Activated CD8-positive, alpha-beta memory T cell treated with anti-CD3 and anti-CD28 coated beads for 1 hour (primary cell): Measurements from ENCODE around the gene PTGS1.
"Not testable (repeated sequence)": the region's sequence is repeated elsewhere in the genome, so short reads cannot be mapped to it uniquely, and the experiment has no call there.

Experiments
- DNase-seq, 2 donors: peaks; one replicate each; pipeline ENCODE4 v3.0.0-alpha.2; 2020; ENCODE audit warnings: low read depth in 1 of 2; ENCODE audit errors: extremely low read depth in 1 of 2

Gene PTGS1

DNA sequence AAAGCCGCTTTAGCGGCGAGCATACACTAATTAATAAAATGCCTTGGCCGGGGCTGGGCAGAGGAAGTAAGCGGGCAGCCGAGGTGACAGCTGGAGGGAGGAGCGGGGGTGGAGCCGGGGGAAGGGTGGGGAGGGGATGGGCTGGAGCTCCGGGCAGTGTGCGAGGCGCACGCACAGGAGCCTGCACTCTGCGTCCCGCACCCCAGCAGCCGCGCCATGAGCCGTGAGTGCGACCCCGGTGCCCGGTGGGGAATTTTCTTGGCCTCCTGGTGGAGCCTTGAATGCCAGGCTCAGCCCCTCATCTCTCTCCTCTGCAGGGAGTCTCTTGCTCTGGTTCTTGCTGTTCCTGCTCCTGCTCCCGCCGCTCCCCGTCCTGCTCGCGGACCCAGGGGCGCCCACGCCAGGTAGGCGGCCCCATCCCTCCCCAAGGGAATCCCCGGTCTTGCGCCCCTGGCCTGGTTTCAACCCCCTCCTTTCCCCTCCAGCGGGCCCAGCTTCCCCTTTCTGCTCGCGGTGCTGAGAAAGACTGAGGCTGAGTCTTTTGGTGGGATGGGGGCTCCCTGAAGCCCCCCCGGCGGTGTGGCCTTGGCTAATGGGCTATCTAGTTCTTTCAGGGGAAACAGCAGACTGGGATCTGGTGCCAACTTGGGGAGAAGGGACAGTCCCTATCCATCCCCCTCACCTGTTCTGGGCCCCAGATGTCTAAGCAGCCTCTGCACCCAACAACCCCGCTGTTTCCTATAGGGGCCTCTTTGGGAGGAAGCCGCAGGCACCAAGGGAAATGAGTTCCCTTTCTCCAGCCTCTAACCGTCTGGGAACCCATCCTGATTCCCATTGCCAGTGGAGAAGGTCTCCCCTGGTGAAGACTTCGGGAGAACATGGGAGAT is at the start of gene PTGS1:
PTGS1 (plus strand) TSS at position 156 of the 887 bp plus-strand sequence; CDS start at position 217, 61 bp downstream.
- DNase-seq: no peak

DNA sequence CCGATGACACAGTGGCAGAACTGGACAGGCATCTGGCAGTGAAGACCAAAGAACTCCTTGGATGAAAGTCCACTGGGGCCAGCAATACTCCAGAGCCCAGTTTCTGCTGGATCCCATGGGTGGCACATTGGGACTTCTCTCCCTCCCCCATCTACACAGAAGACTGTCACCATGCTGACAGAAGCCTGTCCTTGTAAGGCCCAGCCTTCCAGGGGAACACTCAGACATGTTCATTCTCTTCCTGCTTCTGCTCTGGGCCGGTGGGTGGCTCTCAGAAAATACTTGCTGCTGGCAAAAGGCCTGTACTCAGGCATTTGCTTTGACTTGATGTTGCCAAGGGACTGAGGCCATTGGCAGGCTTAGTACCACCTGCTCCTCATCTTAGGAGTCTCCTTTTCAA is 48.3 kb upstream of the PTGS1 start:
- DNase-seq: no peak

DNA sequence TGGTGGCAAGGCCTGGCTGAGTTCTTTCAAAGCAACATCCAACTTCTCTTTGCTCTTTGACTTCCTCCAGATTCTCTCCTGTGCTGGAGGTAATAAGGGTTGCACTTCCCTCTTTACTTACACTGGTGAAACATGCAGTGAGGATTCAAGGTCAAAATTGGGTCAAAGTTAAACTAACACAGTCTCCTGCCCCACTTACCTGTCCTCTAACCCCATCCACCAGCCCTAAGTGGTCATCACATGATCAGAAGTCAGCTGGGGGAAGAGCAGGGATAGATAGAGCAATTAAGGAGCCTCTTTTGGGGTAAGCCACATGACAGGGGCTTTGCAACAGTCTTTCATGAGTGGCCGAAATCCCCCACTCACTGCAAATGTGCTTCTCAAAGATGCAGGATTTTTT is 46.2 kb upstream of the PTGS1 start:
- not testable (repeated sequence) for DNase-seq

DNA sequence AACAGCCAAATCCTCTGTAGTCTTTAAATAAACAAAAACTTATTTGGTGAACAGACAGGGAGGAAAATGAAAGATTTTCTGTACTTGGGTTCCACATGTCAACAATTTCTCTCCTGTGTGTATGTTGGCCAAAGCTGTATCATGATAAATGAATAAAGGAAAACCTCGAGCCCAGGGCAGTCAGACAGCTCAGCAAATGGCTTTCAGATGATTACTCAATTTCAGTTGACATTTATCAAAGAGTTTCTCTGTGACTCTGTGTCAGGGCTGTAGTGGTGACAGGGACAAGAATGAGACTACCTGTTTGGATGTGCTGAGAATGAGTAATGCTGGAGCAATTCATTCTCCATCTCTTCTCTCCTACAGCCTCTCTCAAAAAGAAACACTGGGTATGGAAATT is 45.7 kb upstream of the PTGS1 start:
- no peak for DNase-seq

DNA sequence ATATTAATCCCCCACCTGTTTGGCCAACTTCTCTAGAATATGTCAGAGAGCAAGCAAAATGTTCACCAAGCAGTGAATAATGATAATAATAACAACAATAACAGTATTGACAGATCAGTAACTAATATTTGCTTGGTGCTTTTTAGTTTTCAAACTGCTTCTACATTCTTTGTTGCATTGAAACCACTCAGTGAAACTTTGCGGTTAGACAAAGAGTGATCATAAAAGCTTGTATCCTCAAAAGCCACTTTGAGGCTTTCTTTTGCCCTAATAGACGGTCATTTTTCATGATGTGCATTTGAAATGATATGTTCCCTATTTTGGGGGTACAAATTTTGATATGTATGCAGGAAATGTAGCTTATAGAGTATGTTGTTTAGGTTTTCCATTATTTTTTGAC is 43.6 kb upstream of the PTGS1 start:
- DNase-seq: no peak

DNA sequence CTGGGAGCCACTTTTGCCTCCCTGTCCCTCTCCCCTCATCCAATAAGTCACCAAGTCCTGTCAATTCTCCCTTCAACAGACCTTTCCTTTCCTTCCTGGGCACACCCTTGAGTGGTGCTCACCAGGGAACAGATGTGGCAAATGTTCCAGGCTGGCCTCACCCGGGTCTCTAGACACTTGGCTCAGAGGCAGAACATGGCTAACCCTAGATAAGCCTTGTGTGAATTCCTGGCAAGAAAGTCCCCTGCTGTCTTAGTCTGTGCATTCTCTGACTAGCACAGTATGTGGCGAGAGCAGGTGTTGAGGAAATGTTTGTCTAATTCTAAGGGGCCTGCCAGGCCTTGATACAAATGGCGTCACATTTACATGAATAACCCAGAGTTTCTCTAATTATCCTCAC is 41.2 kb upstream of the PTGS1 start:
- no peak for DNase-seq

DNA sequence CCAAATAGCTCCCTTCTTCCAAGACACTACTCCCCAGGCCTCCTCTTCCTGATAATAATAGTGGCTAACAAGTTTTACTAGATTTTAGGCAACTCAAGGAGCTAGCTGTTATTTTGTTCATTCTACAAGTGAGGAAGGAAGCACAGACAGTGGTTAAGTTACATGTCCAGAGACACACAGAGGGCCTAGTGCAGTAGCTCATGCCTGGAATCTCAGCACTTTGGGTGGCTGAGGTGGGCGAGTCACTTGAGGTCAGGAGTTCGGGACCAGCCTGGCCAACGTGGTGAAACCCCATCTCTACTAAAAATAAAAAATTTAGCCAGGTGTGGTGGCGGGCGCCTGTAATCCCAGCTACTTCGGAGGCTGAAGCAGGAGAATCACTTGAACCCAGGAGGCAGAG is 40.4 kb upstream of the PTGS1 start:
- not testable (repeated sequence) for DNase-seq

DNA sequence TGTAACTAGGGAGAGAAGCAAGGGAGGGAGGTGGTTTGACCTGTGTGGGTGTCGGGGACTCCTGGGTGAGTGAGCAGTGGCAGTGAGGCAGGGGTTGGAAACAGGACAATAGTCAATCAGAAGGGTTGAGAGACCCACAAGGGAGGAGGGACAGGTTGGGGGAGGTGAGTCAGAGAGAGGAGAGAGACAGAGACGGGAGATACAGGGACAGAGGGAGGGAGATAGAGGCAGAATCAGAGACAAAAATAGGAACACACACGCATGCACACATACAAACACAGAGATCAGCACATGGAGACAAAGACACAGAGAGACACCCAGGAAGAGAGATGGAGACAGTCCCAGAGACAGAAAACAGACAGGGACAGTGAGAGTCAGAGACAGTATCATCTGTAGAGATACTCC is 39.3 kb upstream of the PTGS1 start:
- DNase-seq: no peak

DNA sequence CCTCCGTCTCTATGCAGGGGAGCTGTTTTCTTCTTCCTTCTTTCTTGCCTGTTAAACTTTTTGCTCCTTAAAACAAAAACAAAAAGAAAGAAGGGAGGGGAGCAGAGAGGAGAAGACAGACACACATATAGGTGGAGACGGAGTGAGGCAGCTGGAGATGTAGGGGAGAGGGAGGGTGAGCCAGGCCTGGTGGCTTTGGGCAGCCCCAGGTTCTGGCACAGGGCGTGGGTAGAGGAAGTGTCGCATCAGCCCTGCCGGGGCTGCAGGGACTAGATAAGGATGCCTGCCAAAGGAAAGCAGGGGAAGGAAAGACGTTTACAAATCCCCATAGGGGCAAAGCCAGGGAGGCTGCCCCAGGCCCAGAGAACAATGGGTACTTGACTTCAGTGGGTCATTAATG is 38.7 kb upstream of the PTGS1 start:
- DNase-seq: no peak

DNA sequence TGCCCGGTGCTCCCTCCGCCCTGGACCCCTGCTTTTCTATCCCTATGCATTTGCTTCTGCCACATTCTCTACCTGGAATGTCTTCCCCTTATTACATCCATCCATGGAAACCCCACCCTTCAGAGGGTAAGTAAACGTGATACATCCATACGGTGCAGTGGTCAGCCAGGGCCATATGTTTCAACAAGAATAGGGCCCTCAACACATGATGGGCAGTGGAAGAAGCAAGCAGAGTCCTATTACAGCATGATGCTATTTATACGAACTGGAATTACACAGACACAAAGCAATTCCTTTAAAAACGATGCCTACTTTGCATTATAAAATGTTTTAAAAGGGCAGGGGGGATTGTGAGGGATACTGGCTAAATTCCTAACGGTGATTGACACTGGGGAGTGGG is 38.2 kb upstream of the PTGS1 start:
- no peak for DNase-seq

DNA sequence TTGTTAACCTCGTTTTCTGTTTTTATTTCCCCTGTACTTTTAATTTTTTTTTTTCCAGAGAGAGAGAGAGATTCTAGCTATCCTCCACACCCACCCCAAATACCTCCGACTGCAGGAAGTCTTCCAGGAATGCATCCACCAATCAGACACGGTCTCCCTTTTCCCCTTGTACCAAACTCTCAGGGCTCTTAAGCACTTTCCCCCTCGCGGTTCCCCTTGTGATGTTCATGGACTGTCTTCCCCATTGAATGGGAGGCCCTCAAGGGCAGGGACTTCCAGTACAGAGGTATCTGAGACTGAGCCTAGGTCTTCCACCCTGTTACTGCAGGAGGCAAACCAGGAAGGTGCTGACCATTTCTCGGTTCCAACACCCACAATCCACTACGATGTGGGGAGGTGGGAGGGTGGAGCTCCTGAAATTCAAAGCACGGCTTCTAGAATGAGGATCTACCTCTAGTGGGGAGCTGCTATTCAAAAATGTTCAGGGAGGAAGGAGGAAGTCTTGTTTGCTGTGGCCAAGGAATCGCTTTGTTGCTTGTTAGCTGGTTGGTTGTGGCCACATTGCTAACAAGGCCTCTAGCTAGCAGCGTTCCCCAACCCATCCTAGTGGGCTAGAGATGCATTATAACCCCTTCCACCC is 37.5 kb upstream of the PTGS1 start:
- no peak for DNase-seq

DNA sequence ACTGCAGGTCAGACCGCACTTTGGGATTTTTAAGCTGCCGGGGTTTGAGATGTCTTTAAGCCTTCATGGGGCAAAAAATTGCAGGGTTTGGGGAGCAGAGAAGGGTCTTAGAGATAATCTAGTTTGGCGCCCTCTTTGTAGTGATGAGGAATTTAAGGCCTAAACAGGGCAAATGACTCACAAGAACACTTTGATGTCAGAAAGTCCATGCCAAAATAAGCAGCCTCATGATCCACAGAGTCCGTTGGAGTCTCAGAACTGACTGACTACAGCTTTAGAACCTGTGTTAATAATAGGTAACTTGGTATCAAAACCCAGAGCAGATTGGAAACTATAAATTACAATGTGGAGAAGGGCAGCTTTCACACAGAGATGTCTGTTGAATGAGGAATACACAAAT is 35.9 kb upstream of the PTGS1 start:
- DNase-seq: no peak

DNA sequence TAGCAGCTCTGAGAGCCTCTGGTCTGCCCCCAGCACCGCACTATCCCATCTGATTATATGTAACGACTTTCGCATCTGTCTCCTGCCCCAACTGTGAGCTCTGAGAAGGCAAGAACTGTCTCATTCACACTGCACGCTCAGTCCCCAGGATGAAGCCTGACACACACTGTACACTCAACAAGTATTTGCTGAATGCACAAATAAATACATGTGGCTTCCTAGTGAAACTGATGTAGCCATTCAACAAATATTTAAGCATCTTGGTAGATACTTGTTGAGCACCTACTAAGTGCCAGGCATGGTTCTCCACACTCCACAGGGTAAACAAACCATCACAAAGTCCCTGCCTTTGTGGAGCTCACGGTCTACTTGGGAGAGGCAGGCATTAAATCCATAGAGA is 34.6 kb upstream of the PTGS1 start:
- no peak for DNase-seq

DNA sequence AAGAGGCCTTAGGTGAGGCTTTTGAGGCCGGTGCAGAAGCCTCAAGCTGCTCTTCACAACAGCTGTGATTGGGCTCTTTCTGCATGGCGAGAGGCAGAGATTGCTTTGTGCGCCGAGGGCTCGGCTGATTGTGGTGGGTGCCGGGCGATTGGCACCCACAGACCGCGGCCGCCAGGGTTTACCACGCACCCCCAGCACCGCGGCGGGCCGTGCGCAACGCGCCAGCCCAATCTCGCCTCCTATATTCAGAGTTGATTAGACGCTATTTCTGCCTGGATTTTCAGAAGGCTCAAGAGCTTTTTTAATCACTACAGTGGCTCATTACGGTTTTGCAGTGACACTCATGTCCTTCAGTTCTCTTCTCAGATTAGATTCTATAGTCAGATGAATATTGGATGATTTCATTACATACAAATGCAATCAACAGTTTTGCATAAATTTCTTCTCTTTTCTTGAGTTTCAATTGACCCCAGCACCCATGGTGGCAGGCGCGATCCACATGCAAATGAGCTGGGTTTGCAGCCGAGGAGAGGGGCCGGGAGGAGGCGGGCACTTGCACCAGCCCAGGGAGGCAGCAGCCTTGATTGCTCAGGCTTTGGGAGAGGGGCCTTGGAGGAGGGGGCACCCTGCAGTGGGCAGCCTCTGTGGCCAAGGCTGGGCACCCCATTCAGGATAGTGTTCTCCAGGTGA is 33.8 kb upstream of the PTGS1 start:
- no peak for DNase-seq

DNA sequence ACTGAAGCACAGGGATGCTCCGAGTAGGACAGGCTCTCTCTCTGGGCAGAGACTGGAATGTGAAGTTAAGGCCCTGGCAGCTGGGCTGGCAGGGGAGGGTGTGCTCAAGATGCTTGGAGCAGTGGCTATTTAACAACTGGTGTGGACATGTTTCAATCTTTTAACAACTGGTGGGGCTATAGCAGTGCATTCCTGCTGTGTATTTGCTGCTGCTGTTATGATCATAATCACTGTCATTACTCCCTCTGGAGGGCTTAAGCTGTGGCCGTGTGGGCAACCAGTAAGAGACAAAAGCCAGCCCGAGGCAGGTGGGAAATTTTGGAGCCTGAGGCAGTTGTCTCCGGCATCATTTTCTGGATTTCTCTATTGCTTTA is 33.3 kb upstream of the PTGS1 start:
- no peak for DNase-seq

DNA sequence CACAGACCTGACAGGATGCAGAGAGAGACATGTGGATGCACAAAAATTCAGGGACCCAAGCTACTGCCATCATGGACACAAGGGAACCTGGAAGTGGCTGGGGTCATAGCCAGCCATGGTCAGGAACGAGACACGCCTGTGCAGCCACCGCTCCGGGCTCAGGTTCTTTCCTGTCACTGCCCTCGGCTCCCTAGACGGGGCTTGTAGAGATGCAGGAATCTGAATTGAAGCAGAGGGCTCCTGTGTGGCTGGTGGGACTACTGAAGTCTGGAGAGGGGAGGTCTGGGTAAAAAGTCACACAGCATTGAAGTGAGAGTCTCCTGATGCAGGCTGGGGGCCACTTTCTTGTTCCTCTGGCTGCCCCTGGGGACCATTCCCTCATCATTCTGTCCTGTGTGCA is 32.3 kb upstream of the PTGS1 start:
- DNase-seq: no peak

DNA sequence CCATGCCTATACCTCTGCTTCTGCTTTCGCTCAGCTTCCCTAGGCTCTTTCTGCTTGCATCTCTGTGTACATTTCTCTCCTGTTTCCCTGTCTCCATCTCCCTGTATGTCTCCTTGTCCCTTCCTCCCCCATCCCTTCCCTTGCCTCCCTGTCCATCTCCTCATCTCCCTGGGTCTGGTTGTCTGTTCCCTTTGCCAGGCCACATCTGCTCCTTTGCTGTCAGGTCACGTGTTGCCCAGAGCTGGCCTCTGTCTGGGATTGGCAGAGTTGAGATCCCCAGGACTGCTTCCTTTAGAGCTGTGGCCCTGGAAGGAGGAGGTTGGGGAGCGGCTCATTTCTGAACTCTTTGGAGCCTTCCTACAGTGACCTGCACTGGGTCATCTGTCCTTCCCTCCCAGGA is 31.8 kb upstream of the PTGS1 start:
- DNase-seq: no peak

DNA sequence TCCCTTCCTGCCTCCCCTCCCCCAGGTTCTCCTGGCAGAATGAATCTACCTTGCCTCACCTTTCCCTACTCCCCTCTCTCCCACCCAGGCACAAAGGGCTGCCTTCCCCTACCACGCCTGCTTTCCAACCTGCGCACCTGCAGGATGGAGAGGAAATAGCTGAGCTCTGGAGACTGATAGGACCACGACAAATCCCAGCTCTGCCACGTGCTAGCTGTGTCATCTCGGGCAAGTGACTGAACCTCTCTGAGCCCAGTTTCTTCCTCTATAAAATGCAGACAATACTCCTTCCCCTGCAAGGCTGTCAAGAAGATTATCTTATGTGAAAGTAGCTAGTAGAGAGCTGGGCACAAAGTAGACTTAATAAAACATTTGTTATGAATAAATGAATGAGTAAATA is 31.2 kb upstream of the PTGS1 start:
- no peak for DNase-seq

DNA sequence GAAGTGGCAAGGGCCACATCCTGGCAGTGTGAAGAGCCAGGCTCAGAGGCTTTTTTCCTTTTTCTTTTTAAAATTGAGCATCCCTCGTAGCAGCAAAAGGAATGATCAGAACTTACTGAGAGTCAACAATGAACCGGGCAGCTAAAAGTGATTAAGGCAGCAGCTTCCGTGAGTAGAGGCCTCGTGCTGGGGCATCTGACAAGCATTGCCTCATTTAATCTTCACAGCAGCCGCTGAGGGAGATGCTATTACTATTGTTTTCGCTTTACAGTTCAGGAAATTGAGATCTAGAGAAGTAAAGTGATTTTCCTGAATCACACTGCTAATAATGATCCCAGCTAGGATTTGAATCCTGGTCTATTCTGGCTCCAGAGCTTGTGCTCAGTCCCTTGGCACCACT is 30.7 kb upstream of the PTGS1 start:
- DNase-seq: no peak

DNA sequence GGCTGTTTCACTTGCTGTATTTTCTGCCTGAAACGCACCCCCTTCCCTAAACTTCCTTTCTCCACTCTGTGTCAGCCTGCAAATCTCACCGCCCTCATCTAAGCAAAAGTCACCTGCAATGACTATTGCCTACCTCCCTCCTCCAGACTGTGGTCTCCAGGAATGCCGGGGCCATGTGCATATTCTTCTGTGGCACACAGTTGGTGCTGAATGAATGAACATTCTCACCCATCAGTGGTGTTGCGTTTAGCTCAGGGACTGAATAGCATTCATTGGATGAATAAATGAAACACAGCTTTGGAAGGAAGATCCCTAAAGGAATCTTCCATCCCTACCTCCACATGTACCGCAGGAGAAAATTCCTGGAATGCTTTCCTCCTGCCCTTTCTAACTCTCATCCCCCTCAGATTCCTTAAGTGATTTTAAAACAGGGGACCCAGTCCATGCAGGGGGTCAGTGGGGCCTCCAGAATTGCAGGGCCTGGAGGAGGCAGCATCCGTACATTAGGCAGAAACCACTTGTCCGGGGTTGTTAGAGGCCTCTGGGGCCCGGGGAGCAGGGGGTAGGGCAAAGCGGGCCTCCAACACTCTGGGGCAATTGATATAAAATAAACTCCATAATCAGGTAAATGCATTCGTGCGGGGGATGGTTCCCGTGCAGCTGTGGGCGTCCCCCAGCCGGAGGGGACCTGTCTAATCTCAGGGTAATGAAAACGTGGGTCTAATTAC is 28.3 kb upstream of the PTGS1 start:
- no peak for DNase-seq
